ENCODE data around the gene FEZF2. TPM values are rescaled to one million over a fixed set of nuclear protein-coding genes. Genes with fewer than 3 reads are reported as not detected.

FEZF2 gene
- total RNA-seq, 1 donor = not detected

GRCh38 chr3:62373714-62374333 lies 474 bp upstream of the FEZF2 start:
- H3K4me3 ChIP-seq (ENCODE audit: low read depth, low read length) = peak overlapping the region; percentile 55
- no peak for DNase-seq (ENCODE audit: low read depth)
- TF ChIP-seq CTCF (IDR thresholded peaks at IDR 0.05; ENCODE audit: insufficient read depth, low read length) = no peak

GRCh38 chr3:62372621-62373041 lies 719 bp downstream of the FEZF2 start:
- DNase-seq (ENCODE audit: low read depth) = no peak
- H3K4me3 ChIP-seq (ENCODE audit: low read depth, low read length) = no peak overlapping the region
- TF ChIP-seq CTCF (IDR thresholded peaks at IDR 0.05; ENCODE audit: insufficient read depth, low read length) = no peak

GRCh38 chr3:62371720-62372591 lies 1.4 kb downstream of the FEZF2 start:
- no peak overlapping the region for H3K4me3 ChIP-seq (ENCODE audit: low read depth, low read length)
- DNase-seq (ENCODE audit: low read depth) = no peak
- no peak for TF ChIP-seq CTCF (IDR thresholded peaks at IDR 0.05; ENCODE audit: insufficient read depth, low read length)

GRCh38 chr3:62370858-62371719 lies 2.3 kb downstream of the FEZF2 start:
- TF ChIP-seq CTCF (IDR thresholded peaks at IDR 0.05; ENCODE audit: insufficient read depth, low read length) = no peak
- H3K4me3 ChIP-seq (ENCODE audit: low read depth, low read length) = no peak overlapping the region
- no peak for DNase-seq (ENCODE audit: low read depth)

GRCh38 chr3:62370112-62370857 lies 3.1 kb downstream of the FEZF2 start:
- H3K4me3 ChIP-seq (ENCODE audit: low read depth, low read length) = no peak overlapping the region
- TF ChIP-seq CTCF (IDR thresholded peaks at IDR 0.05; ENCODE audit: insufficient read depth, low read length) = no peak
- DNase-seq (ENCODE audit: low read depth) = no peak

- H3K4me3 ChIP-seq (ENCODE audit: low read depth, low read length) = no peak overlapping the region
- DNase-seq (ENCODE audit: low read depth) = no peak
- TF ChIP-seq CTCF (IDR thresholded peaks at IDR 0.05; ENCODE audit: insufficient read depth, low read length) = no peak
Observed at GRCh38 chr3:62369476-62369743, 3.9 kb downstream of the FEZF2 start.
